Neural progenitor cell (in vitro differentiated cells): Measurements from ENCODE around the gene ZBTB3.

ENCODE experiments used
- CTCF ChIP-seq: fragments of 200-600 bp; sonication (generic); IDR thresholded peaks from 2 replicates; pipeline ENCODE4 v1.5.1; 2017; ENCODE audit warnings: antibody characterized with exemption, mild to moderate bottlenecking
- EZH2phosphoT487 ChIP-seq: fragments of 200-600 bp; sonication (generic); IDR thresholded peaks from 2 replicates; pipeline ENCODE4 v1.6.1; 2017; ENCODE audit warnings: antibody characterized with exemption

GRCh38 chr11:62789576-62789975, 35.6 kb upstream of the ZBTB3 start:
- TF ChIP-seq CTCF (no peak), EZH2phosphoT487 (no peak)
